ENCODE results near the gene UCKL1.
A peak's percentile ranks its signal among the peaks of the same experiment; 100 is the strongest.
"Not testable (repeated sequence)": the region's sequence is repeated elsewhere in the genome, so short reads cannot be mapped to it uniquely, and the experiment has no call there.

Gene UCKL1

DNA sequence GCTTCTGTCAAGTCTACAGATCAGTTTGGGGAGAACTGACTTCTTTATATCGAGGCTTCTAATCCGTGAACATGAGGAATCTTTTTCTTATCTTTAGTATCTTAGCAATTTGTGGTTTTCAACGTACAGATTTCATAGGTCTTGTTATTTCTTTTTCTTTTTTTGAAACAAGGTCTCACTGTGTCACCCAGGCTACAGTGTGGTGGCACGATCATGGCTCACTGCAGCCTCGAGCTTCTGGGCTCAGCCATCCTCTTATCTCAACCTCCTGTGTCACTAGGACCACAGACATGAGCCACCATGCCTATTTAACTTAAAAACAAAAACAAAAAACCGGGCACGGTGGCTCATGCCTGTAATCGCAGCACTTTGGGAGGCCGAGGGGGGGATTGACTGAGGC is 32.0 kb downstream of the UCKL1 start:
- no peak for DNase-seq (ENCODE audit: low read depth in 3 of 3, low spot score in 1 of 3)

DNA sequence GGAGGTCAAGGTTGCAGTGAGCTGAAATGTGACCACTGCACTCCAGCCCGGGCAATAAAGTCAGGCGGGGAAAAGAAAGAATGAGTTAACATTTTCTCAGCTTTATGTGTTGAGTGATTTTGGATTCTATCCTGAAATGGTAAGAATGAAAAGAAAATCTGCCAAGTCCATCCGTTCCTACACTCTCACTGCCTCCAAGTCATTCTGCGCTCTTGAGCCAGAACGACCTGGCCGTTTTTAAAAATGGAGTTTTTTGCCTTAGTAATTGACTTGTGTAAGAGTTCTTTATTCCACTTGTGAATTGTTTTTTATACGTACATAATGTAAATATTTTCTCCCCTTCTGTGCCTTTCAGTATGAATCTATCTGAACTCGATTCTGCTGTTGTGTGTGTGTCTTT is 32.6 kb downstream of the UCKL1 start:
- DNase-seq (ENCODE audit: low read depth in 3 of 3, low spot score in 1 of 3) = no peak

DNA sequence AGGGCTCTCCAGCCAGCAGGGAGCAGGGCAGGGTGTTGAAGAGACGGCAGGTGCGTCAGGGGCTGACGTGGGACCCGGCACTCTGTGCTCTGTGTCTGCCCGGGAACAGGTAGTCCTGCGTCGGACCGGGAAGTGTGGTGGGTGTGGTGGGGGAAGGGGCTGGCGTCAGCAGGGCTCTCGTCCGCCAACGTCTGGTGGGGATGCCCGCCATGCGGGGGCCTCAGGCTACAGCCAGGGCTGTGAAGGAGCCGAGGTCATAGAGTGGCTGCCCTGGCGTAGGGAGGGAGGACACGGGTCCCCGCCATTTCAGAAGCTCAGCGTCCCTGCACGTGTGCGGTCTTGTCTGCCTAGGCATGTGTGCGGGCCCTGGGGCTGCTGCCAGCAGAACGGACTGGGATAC is 36.0 kb downstream of the UCKL1 start:
- no peak for DNase-seq (ENCODE audit: low read depth in 3 of 3, low spot score in 1 of 3)

DNA sequence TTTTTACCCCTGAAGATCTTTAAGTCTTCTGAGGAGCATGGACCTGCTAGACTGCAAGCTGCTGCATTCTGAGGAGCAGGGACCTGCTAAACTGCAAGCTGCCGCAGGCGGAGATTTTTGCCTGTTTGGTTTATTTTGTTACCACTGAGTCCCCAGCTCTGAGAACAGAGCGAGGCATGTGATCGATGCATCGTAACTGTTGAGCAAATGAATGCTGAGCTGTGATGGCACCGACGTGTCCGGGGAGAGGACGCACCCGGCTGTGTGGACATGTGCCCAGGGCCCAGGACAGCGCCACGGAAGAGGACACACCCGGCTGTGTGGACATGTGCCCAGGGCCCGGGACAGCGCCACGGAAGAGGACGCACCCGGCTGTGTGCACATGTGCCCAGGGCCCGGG is 37.1 kb downstream of the UCKL1 start:
- no peak for DNase-seq (ENCODE audit: low read depth in 3 of 3, low spot score in 1 of 3)

DNA sequence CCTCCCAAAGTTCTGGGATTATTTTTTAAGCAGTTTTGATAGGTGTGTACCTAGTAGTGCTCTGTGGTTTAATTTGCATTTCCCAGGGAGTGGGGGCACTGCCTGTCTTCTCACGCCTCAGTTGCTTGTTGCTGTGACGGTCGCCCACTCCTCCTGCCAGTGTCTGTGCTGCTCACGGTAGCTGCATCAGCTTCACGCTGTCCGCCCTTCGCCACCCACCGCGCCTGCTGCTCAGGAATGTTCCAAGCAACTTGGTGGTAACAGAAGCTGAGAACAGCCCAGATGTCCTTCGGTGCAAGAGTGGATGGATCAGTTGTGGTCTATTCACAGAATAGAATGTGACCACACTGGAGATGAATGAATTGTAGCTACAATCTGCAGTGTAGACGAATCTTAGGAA is 38.4 kb downstream of the UCKL1 start:
- DNase-seq (ENCODE audit: low read depth in 3 of 3, low spot score in 1 of 3) = no peak

DNA sequence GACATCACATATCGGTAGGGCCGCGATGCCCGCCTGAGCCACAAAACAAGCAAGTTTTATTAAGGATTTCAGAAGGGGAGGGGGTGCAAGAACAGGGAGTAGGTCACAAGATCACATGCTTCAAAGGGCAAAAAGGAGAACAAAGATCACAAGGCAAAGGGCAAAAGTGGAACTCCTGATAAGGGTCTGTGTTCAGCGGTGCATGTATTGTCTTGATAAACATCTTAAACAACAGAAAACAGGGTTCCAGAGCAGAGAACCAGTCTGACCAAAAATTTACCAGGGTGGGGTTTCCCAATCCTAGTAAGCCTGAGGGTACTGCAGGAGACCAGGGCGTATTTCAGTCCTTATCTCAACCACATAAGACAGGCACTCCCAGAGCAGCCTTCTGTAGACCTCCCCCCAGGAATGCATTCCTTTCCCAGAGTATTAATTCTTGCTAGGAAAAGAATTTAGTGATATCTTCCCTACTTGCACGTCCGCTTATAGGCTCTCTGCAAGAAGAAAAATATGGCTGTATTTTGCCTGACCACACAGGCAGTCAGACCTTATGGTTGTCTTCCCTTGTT is 39.8 kb downstream of the UCKL1 start:
- DNase-seq (ENCODE audit: low read depth in 3 of 3, low spot score in 1 of 3) = not testable (repeated sequence)

DNA sequence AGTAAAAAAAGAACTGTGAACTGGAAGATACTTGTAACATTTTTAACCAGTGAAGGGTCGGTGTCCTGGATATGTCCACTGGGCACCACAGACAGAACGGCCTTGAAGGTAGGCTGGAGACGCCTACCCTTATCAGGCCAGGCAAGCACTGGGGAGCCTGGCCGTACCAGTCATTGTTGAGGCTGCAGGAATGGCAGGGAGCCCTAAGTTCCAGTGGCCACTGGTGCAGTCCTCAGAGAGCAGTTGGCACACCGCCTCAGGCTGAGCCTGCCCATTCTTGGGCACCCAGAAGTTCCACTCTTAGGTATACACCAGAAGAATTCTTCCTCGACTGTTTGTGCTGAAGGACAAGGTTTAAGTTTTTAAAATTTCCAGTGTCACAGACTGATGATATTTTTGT is 40.7 kb downstream of the UCKL1 start:
- DNase-seq (ENCODE audit: low read depth in 3 of 3, low spot score in 1 of 3) = no peak

DNA sequence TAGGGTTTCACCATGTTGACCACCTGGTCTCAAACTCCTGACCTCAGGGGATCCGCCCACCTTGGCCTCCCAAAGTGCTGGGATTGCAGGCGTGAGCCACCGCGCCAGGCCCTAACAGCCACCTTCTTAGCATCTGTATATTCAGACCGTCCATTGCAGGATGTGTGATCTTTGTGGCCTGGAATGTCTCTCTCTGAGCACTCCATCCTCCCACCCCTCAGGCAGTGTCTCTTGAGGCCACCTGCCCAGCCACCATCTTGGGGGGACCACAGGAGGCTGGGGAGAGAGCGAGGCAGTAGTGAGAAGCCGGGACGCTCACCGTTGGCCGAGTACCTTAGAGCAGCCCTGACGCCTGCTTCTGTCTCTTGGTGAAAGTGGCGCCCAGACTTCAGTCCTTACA is 42.4 kb downstream of the UCKL1 start:
- no peak for DNase-seq (ENCODE audit: low read depth in 3 of 3, low spot score in 1 of 3)

DNA sequence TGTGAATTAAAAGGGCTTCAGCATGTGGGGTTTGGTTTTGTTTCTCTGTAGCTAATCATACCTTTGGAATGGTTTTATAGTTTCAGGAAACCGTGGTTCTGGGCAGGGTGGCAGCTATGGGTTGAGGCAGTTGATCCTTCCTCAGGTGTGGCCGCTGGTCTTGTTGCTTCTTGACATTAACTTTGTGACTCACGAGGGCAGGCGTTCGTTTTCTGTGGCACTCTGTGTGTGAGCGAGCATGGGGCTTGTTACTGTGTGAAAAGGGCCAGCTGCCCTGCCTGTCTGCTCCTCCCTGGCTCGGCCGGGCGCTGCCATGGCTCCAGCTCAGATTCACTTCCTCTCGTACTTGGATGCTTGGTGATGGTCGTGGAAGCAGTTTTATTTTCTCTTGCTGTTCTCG is 45.0 kb downstream of the UCKL1 start:
- DNase-seq (ENCODE audit: low read depth in 3 of 3, low spot score in 1 of 3) = no peak

DNA sequence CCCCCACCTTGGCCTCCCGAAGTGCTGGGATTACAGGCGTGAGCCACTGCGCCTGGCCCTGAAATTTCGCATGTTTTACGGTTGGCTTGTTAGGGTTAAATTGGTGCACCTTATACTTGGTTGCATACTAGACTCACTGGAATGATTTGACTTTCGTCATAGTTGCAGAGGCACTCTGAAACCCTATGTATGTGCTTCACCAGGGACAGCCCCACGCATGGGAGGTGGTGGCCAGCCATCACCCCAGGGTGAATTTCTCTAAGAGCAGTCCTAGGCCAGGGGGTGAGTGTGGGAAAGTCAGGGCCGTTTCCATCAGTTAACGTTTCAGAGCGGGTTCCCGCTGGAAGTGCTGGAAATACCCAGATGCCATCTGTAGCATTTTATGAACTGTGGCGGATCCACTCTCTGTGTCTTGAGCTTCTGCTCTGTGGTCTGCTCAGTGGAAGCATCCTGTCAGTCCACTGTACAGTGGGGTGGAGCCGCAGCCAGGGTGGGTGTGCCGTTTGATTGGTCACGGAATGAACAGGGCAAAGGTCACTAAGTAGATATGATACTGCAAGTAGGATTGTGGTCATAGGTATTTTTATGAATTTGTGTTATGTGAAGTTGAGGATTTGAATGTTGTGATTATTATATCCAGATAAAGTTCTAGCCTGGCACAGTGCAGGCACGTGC is 48.1 kb downstream of the UCKL1 start:
- no peak for DNase-seq (ENCODE audit: low read depth in 3 of 3, low spot score in 1 of 3)

DNA sequence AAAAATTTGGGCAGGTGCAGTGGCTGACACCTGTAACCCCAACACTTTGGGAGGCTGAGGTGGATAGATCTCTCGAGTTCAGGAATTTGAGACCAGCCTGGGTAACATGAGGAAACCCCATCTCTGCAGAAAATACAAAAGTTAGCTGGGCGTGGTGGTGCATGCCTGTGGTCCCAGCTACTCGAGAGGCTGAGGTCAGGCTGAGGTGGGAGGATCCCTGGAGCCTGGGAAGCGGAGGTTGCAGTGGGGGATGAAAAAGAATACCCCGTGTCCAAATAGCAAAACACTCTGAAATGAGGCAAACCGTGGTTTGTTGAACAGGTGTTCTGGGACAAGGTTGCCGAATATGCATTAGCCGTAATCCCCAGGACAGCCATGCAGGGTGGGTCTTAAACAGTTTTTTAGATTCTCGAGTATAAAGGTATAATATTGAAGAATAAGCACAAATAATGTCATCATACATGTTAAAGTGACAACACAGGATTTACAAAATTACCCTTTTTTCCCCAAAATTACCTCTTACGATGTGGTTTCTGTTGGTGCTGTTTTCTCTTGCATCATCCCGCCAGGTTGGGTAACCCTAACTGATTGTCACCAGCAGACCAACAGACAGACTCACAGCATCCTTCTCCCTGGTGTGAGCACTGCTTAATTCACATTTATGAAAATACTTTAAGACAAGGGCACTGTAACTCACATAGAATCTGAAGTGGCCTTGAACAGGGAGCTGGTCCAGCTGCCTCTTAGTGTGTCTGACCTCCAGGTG is 52.2 kb downstream of the UCKL1 start:
- no peak for DNase-seq (ENCODE audit: low read depth in 3 of 3, low spot score in 1 of 3)

DNA sequence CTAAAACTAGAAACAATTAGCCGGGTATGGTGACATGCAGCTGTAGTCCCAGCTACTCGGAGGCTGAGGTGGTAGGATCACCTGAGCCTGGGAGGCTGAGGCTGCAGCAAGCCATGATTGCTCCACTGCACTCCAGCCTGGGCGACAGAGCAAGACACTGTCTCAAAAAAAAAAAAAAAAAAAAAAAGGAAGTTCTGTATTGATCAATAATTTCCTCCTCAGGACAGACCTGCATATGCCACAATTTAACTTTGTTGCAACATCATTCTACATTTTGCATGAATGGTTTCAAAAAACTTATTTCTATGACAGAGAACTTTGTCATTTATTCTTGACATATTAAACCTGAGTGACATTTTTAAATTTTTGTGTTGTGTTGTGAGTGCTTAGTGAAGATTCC is 55.8 kb downstream of the UCKL1 start:
- no peak for DNase-seq (ENCODE audit: low read depth in 3 of 3, low spot score in 1 of 3)

DNA sequence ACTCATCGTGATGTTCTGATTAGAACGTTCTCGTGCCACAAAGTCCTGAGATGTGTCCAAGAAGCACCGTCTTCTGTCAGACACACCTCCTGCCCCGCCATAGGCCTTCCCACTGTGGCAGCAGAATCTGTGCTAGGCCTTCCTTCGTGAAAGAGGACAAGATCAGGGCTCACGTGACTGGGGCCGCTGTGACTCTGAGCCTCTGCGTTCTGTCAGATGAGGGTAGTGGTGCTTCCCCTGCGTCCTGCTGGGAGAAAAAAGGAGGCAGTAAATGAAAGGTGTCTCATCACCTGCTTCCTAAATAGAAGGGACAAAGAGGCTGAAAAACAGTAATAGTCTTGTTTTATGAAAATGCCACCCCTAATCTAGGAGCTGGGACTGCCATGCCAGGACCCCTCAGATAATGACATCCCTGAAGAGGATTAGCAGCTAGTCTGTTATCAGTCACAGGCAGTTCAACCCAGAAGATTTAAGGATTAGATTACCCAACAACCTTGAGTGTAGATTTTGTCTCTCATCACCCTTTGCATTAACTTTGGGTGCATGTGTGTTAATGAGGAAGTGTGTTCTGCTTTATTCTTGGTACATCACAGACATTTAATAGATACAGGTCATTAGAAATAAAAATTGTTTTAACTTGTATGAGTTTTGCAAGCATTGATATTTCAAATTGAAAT is 57.2 kb downstream of the UCKL1 start:
- DNase-seq (ENCODE audit: low read depth in 3 of 3, low spot score in 1 of 3) = no peak

DNA sequence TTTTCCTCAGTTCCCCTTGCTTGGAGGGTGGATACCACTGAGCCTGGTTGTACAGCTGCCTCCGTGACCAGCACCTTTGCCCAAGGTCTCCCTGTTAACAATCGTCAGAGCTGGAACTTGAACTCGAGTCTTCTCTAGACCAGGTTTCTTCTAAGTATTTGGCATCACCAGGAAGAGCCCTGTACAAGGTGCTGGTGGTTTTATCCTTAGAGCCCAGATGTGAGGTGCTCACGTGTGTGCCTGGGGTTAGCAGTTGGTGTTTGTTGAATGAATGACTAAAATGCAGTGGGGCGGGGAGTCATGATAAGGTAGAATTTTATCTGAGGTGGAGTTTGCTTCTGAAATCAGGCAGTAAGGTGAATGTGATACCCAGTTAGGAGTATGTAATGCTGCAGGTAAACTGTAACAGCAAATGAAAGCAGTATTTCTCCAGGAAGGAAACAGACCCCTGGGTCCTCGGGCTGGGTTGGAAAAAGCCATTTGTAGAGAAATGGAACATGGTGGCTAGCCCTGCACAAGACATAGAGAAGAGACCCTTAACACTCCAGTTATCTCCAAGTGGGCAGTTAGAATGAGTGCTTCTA is 58.1 kb downstream of the UCKL1 start:
- DNase-seq (ENCODE audit: low read depth in 3 of 3, low spot score in 1 of 3) = no peak

DNA sequence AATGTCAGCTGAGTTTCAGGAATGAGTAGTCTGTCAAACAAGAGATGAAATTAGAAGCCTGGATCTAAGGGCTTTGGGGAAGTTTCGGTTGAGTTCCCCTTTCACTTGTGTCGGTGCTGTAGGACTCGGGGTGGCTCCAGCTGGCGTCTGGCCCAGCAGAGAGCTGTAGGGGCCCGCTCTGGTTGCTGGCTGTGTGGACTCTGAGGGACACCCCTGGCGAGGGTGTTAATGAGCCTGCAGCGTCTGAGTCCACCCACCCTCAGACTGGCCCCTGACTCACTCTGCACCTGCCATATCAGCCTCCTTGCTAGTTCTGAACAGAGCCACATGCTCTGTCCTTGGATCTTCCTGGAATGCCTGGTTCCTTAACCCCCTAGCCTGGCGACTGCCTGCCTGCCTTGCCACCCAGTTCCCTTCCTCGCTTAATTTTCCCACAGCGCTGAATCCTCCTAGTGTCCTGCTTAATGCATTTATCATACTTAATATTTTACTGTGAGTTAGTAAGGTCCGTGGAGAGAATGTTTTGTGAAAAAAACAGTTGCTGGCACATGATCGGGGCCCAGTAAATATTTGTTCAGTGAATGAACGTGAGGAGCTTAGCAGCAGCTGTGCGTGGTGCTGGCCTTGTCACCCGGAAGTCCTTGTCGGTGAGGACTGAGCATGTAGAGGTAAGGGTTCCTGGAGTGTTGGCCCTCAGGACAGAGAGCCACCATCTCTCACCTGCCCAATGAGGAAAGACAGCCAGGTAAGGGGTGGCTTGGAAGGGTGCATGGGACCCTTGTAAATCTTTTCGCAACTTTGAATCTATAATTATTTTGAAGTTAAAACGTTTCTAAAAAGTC is 59.7 kb downstream of the UCKL1 start:
- DNase-seq (ENCODE audit: low read depth in 3 of 3, low spot score in 1 of 3) = no peak

DNA sequence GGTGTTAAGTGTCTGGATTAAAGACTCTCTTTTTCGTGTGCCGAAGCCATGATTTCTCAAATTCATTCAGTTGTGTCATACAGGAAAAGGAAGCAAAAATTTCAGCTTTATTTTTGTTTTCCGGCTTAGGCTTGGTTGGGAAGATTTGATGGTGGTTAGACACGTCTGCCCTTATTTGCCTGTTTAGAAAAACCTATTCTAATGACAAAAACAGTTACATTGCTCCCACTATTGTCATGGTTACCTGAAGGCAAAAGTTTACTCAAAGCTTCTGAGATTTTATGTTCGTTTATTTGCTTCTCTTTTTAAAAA is 60.3 kb downstream of the UCKL1 start:
- DNase-seq (ENCODE audit: low read depth in 3 of 3, low spot score in 1 of 3) = no peak

DNA sequence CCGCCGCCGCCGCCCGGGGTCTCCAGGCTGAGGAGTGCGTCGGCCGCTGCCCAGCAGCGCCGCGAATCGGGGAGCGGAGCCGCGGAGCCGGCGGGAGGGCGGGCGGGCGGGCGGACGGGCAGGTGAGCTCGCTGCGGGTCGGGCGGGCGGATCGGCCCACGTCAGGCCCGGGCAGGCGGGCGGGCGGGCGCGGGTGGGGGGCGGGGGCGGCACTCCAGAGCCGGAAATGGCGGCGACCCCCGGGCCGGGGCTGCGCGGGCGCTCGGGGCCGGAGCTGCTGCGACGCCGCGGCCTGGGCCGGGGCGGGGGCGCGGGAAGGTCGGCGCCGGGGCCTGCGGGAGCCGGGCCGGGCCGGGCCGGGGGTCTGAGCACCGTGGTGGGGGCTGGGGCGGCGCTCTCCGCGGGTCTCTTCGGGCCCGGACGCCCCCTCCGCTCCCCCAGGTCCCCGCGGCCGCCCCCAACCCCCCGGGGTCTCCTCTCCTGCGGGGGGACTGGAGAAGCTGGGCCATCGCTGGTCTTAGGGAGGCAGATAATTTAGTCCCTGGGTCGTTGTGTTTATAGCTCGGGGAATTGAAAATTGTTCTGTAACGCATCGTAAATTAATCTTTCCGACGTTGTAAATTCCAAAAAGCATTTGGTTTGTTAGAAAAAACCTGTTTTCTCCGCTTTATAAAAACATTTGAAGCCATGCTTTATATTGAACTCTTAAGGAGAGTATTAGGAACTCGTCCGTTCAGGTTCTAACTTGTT is 60.8 kb downstream of the UCKL1 start:
- DNase-seq (ENCODE audit: low read depth in 3 of 3, low spot score in 1 of 3) = no peak

DNA sequence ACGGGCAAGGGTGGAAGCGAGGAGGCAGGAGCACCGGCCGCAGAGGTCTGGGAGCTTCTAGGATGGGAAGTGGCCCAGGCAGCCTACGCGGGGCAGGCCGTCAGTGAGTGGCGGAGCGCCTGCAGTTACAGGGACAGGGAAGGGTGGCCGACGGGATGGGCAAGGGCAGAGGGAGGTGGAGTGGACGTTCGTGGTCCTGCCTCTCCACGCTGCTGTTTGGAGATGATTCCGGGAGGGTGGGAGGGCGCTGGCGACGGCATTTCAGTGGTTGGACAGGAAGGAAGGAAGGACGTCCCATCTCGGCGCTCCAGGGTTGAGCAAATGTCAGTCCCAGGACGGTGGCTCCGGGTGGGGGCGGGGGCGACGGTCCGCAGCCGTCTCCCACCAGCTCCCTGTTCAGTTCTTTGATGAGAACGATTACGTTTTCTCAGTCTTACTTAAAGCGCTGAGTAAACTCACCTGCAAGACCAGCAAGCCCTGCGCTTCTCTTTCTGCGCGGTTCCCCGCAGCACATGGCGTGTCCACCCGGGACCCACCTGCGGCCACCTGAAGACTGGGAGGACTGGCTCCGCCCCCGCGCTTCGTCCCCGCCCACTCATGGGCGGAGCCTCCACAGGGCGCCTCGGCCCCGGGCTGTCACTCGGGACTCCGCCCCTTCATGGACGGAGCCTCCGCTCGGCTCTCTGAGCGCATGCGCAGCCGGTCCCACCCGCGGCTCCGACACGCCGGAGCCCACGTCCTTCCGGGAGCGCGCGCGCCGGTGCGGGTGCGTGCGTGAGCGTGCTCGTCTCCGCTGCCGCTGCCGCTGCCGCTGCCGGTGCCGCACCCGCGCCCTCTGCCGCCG is 61.6 kb downstream of the UCKL1 start, which contains the start of gene DNAJC5:
Gene DNAJC5 (plus strand): TSS at position 769 of the 844 bp plus-strand sequence. CDS start 33,220 bp downstream, outside the sequence.
- DNase-seq (ENCODE audit: low read depth in 3 of 3, low spot score in 1 of 3) = peak; percentile 93 to 96 (median 95)

DNA sequence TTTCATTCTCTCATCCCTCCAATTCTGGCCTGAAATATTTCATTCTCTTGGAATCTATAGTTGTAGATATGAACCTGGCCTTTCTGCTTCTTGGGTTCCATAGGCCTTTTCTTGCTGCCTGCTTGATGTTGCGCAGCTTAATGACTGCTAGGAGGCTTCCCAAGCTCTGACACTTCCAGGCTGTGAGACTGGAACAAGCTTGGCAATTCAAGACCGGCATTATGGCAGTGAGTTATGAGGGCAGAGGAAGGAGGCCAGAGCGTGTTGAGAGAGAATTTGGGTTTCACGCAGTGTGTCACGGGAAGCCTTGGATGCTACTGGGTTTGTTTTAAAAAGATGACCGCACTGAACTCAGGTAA is 62.2 kb downstream of the UCKL1 start:
- no peak for DNase-seq (ENCODE audit: low read depth in 3 of 3, low spot score in 1 of 3)
